K562 (cell line): ENCODE results near the gene SYCP2. TPM values are rescaled to one million over a fixed set of nuclear protein-coding genes. Genes with fewer than 3 reads are reported as not detected.

ENCODE experiments used
- ATAC-seq: fragments of 200-7000 bp; cut with Tn5 transposase; 3 replicates; pipeline ENCODE4 v1.9.1; 2020; ENCODE audit warnings: moderate library complexity
- BruUV-seq: library from RNA; stranded (reverse); fragments of 400-500 nt; replicated peaks from 2 replicates; lab custom pipeline; 2021; lab: Mats Ljungman, UMichigan
- CTCF ChIA-PET: fragments of 300-600 bp; formaldehyde crosslinking; extraction: SDS; loops from one replicate; lab custom pipeline; 2021; ENCODE audit warnings: low intra/inter-chr PET ratio; lab: Yijun Ruan, JAX
- POLR2A ChIA-PET: fragments of 300-600, 350-650 bp; sonication (Branson Sonifier 250); formaldehyde crosslinking; extraction: SDS; loops from one replicate; lab custom pipeline; 2021; ENCODE audit warnings: antibody characterized with exemption, inconsistent platforms; lab: Yijun Ruan, JAX
- DNase-seq, 4 experiments: peaks; one replicate each; pipeline versions ENCODE4 v3.0.0 to v3.0.0-alpha.2; 2011 to 2018; ENCODE audit warnings: low spot score in 3 of 4, mixed read lengths in 3 of 4; ENCODE audit errors: extremely low read depth in 1 of 4
- FAIRE-seq: peaks from 2 replicates; lab custom pipeline; 2011; peaks lifted over from hg19 to GRCh38; lab: Jason Lieb, UNC
- H2AFZ ChIP-seq: 2 replicates; pipeline ENCODE4 v1.6.0; 2011; ENCODE audit warnings: low read depth, low read length, control low read depth, inconsistent platforms
- H3K27ac ChIP-seq: fragments of 200-600 bp; 3 replicates; pipeline ENCODE4 v1.8.0; 2011; ENCODE audit warnings: low read depth, mild to moderate bottlenecking, control low read depth, inconsistent platforms, low read length, moderate library complexity, mixed read lengths; ENCODE audit errors: extremely low read depth
- H3K27me3 ChIP-seq, 2 experiments: fragments of 300-600 bp in 1 of 2; 2 replicates in 1 of 2; 3 replicates in 1 of 2; pipeline versions ENCODE4 v1.6.0 to v1.8.0; 2011; ENCODE audit warnings: inconsistent platforms in 2 of 2, low read length in 2 of 2, mild to moderate bottlenecking in 1 of 2, mixed read lengths in 1 of 2, moderate library complexity in 1 of 2; ENCODE audit not compliant: control insufficient read depth in 2 of 2, insufficient read depth in 2 of 2
- H3K36me3 ChIP-seq: fragments of 300-600 bp; 3 replicates; pipeline ENCODE4 v1.8.0; 2011; ENCODE audit warnings: mild to moderate bottlenecking, low read length, inconsistent platforms; ENCODE audit not compliant: control insufficient read depth, insufficient read depth
- H3K4me1 ChIP-seq, 2 experiments: fragments of 200-600 bp in 1 of 2; replicated peaks in 1 of 2; 2 replicates in 1 of 2; 3 replicates in 1 of 2; pipeline versions ENCODE4 v1.5.1 to v1.8.0; 2011; ENCODE audit warnings: inconsistent platforms in 2 of 2, low read length in 2 of 2, mild to moderate bottlenecking in 1 of 2, mixed read lengths in 1 of 2, moderate library complexity in 1 of 2; ENCODE audit not compliant: control insufficient read depth in 2 of 2, insufficient read depth in 2 of 2
- H3K4me2 ChIP-seq: 2 replicates; pipeline ENCODE4 v1.6.1; 2011; ENCODE audit warnings: low read length, control low read depth, inconsistent platforms, mixed read lengths; ENCODE audit not compliant: insufficient read depth
- H3K4me3 ChIP-seq: fragments of 200-600 bp; sonication (generic), shearing (Covaris generic); 2 replicates; pipeline ENCODE4 v1.5.1; 2016; ENCODE audit warnings: control low read depth, inconsistent platforms
- H3K79me2 ChIP-seq: fragments of 200-600 bp; 3 replicates; pipeline ENCODE4 v1.8.0; 2011; ENCODE audit warnings: low read length, inconsistent platforms; ENCODE audit not compliant: control insufficient read depth, insufficient read depth
- H3K9ac ChIP-seq, 2 experiments: 2 replicates each; pipeline versions ENCODE4 v1.6.0 to v1.6.1; 2011; ENCODE audit warnings: low read depth in 2 of 2, low read length in 2 of 2, control low read depth in 1 of 2, inconsistent platforms in 1 of 2, mild to moderate bottlenecking in 1 of 2, mixed read lengths in 1 of 2; ENCODE audit not compliant: insufficient read depth in 1 of 2
- H3K9me1 ChIP-seq: one replicate; pipeline ENCODE4 v1.6.0; 2011; ENCODE audit warnings: inconsistent platforms, mild to moderate bottlenecking, low read length, moderate library complexity; ENCODE audit not compliant: control insufficient read depth, insufficient read depth
- H3K9me3 ChIP-seq: replicated peaks from 2 replicates; pipeline ENCODE4 v1.5.1; 2011; ENCODE audit warnings: low read depth, low read length, inconsistent platforms; ENCODE audit not compliant: control insufficient read depth, insufficient read depth
- H4K20me1 ChIP-seq: replicated peaks from 2 replicates; pipeline ENCODE4 v1.6.1; 2011; ENCODE audit warnings: low read length, inconsistent platforms, mixed read lengths; ENCODE audit not compliant: control insufficient read depth, insufficient read depth
- RBM22 ChIP-seq: fragments of 200-400 bp; formaldehyde crosslinking; IDR thresholded peaks from 2 replicates; pipeline ENCODE4 v1.6.1; 2018; ENCODE audit warnings: low read length, low read depth; ENCODE audit not compliant: poor library complexity, severe bottlenecking
- YY1 ChIP-seq, 3 experiments: IDR thresholded peaks; 2 replicates each; pipeline ENCODE4 v1.6.1; 2011; ENCODE audit warnings: low read length in 2 of 3, mild to moderate bottlenecking in 2 of 3, moderate library complexity in 2 of 3, borderline replicate concordance in 1 of 3, control low read depth in 1 of 3, low read depth in 1 of 3; ENCODE audit not compliant: insufficient read depth in 3 of 3, insufficient replicate concordance in 2 of 3, control insufficient read depth in 1 of 3, insufficient read length in 1 of 3; ENCODE audit errors: extremely low read depth in 1 of 3
- ZFX ChIP-seq: sonication (generic); formaldehyde crosslinking; IDR thresholded peaks from 2 replicates; pipeline ENCODE4 v1.8.0; 2022; ENCODE audit warnings: mild to moderate bottlenecking, missing genetic modification reagents, moderate library complexity
- WGBS: fragments of 100-300 bp; shearing (Covaris generic); methylation state at CpG from one replicate; pipeline ENCODE4 v1.1.6; 2016; ENCODE audit warnings: low coverage, mixed read lengths; ENCODE audit not compliant: insufficient coverage; ENCODE audit errors: missing lambda C conversion rate; 5-methylcytosine and 5-hydroxymethylcytosine counted together
- in situ Hi-C: fragments of 300-500 bp; cut with MboI; formaldehyde crosslinking; loops from 4 replicates; pipeline ENCODE4 v1.15.0; 2018; ENCODE audit warnings: inconsistent platforms, mixed read lengths
- intact Hi-C: fragments of 100-400 bp; cut with micrococcal nuclease; formaldehyde crosslinking; loops from 2 replicates; pipeline ENCODE4 v1.14.2; 2022
- polyA plus RNA-seq, 8 experiments: library from polyadenylated mRNA; depleted of rRNA in 4 of 8; stranded (reverse) in 5 of 8; unstranded in 3 of 8; fragments of >200 nt; fragmentation: Nextera tagmentation in 2 of 8; fragmentation: Illumina TruSeq in 1 of 8; extraction: Ambion mirVana in 2 of 8; extraction: Trizol in 1 of 8; gene quantifications; 2 replicates each; pipeline versions ENCODE4 v1.2.1 to v1.2.3, GENCODE V29; 2011 to 2014; ENCODE audit warnings: inconsistent platforms in 1 of 8, missing spikeins in 1 of 8
- total RNA-seq, 7 experiments: library from RNA; depleted of rRNA in 6 of 7; stranded (reverse); fragments of >200 nt in 6 of 7; fragmentation: Illumina TruSeq in 2 of 7; extraction: Trizol in 2 of 7; gene quantifications; 2 replicates each; pipeline versions ENCODE4 v1.2.1 to v1.2.3, GENCODE V29; 2011 to 2021; ENCODE audit warnings: low replicate concordance in 1 of 7
- TF ChIP-seq, protein P1 (sequence below): fragments of 250-450 bp; sonication (Bioruptor Pico); IDR thresholded peaks from 2 replicates; pipeline ENCODE4 v1.5.0; 2021

The SYCP2 gene
- total and polyA plus RNA-seq, 9 of the 15 experiments (the other 6 are each of a cell fraction or from before 2014, with no cell fraction given): 0.24 to 1.6 (median 0.67) TPM

- Histone ChIP-seq H4K20me1 (no peaks in the 10 kb centered on the region), H3K27ac (no peak overlapping the region), H3K79me2 (no peaks in the 10 kb centered on the region), H3K4me2 (no peak overlapping the region), H3K9me3 (no peaks in the 10 kb centered on the region), H2AFZ (no peak overlapping the region), H3K4me1 (no peaks in the 10 kb centered on the region), H3K4me3 (no peak overlapping the region), H3K36me3 (no peaks in the 10 kb centered on the region), H3K9ac (no peak overlapping the region), H3K9me1 (no peaks in the 10 kb centered on the region), H3K27me3 (peaks cover 0 to 36% of the 10 kb centered on the region in 2 experiments; a peak in 2 of 5 replicates)
- no TSS peak for BruUV-seq
- TF ChIP-seq ZFX: no peak
- no peak for TF ChIP-seq RBM22
- no peak for TF ChIP-seq YY1 (IDR thresholded peaks at IDR 0.05; ENCODE audit: borderline replicate concordance in 1 of 3, control insufficient read depth in 1 of 3, extremely low read depth in 1 of 3, insufficient read depth in 3 of 3, insufficient read length in 1 of 3, insufficient replicate concordance in 2 of 3, low read depth in 1 of 3, low read length in 2 of 3)
- TF ChIP-seq, protein P1, sequence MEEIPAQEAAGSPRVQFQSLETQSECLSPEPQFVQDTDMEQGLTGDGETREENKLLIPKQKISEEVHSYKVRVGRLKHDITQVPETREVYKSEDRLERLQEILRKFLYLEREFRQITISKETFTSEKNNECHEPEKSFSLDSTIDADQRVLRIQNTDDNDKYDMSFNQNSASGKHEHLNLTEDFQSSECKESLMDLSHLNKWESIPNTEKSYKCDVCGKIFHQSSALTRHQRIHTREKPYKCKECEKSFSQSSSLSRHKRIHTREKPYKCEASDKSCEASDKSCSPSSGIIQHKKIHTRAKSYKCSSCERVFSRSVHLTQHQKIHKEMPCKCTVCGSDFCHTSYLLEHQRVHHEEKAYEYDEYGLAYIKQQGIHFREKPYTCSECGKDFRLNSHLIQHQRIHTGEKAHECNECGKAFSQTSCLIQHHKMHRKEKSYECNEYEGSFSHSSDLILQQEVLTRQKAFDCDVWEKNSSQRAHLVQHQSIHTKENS: no peak
- FAIRE-seq: no peak
- ChIA-PET CTCF (no interaction called here), POLR2A (no interaction called here)
- no peak for DNase-seq
- WGBS: under 1% methylated on average over 13 of the region's 14 CpGs
- intact Hi-C loops: no loop called here
- in situ Hi-C loops: no loop called here
- ATAC-seq: no peak
Measured at GRCh38 chr20:59817846-59818615, 115.4 kb downstream of the SYCP2 start.
